Neural progenitor cell (in vitro differentiated cells): ENCODE measurements around the gene CREM. TPM values are rescaled to one million over a fixed set of nuclear protein-coding genes. Genes with fewer than 3 reads are reported as not detected.

Experiments used
- DNase-seq: peaks from one replicate; pipeline ENCODE4 v3.0.0-alpha.2; 2016; ENCODE audit warnings: low spot score
- H2AFZ ChIP-seq: fragments of 200-600 bp; sonication (generic); replicated peaks from 2 replicates; pipeline ENCODE4 v1.6.1; 2016; ENCODE audit warnings: antibody characterized with exemption
- H3F3A ChIP-seq: fragments of 200-600 bp; sonication (generic); 2 replicates; pipeline ENCODE4 v1.6.1; 2016; ENCODE audit warnings: antibody characterized with exemption, low read depth
- H3K27ac ChIP-seq: fragments of 200-600 bp; sonication (generic); 2 replicates; pipeline ENCODE4 v1.5.1; 2016; ENCODE audit warnings: mild to moderate bottlenecking
- H3K27me3 ChIP-seq: fragments of 200-600 bp; sonication (generic); 2 replicates; pipeline ENCODE4 v1.6.1; 2016; ENCODE audit warnings: mild to moderate bottlenecking, moderate library complexity
- H3K36me3 ChIP-seq: fragments of 200-600 bp; sonication (generic); 2 replicates; pipeline ENCODE4 v1.5.1; 2016
- H3K4me1 ChIP-seq: fragments of 200-600 bp; sonication (generic); 2 replicates; pipeline ENCODE4 v1.6.1; 2016; ENCODE audit warnings: mixed run types
- H3K4me2 ChIP-seq: fragments of 200-600 bp; sonication (generic); 2 replicates; pipeline ENCODE4 v1.6.1; 2016
- H3K4me3 ChIP-seq: fragments of 200-600 bp; sonication (generic); 2 replicates; pipeline ENCODE4 v1.5.1; 2016
- H3K79me2 ChIP-seq: fragments of 200-600 bp; sonication (generic); 2 replicates; pipeline ENCODE4 v1.6.1; 2016; ENCODE audit warnings: low read depth
- H3K9ac ChIP-seq: fragments of 200-600 bp; sonication (generic); 2 replicates; pipeline ENCODE4 v1.6.1; 2016
- H3K9me3 ChIP-seq: fragments of 200-600 bp; sonication (generic); 2 replicates; pipeline ENCODE4 v1.5.1; 2016; ENCODE audit warnings: low read depth
- H4K20me1 ChIP-seq: fragments of 200-600 bp; sonication (generic); 2 replicates; pipeline ENCODE4 v1.6.1; 2016; ENCODE audit warnings: low read depth
- H3K27ac Mint-ChIP-seq: 3 replicates; pipeline ENCODE4 v1.8.0; 2021; ENCODE audit warnings: mixed read lengths
- H3K27me3 Mint-ChIP-seq: 2 replicates; pipeline ENCODE4 v1.8.0; 2022; ENCODE audit warnings: low read depth, mild to moderate bottlenecking, inconsistent platforms, moderate library complexity, mixed read lengths; ENCODE audit not compliant: insufficient read depth
- H3K36me3 Mint-ChIP-seq: 3 replicates; pipeline ENCODE4 v1.8.0; 2021; ENCODE audit warnings: mixed read lengths
- H3K4me1 Mint-ChIP-seq: 3 replicates; pipeline ENCODE4 v1.8.0; 2021; ENCODE audit warnings: mixed read lengths
- H3K4me3 Mint-ChIP-seq: 3 replicates; pipeline ENCODE4 v1.8.0; 2021; ENCODE audit warnings: mild to moderate bottlenecking, moderate library complexity, mixed read lengths
- H3K9me3 Mint-ChIP-seq: 3 replicates; pipeline ENCODE4 v1.8.0; 2020; ENCODE audit warnings: mixed read lengths
- CTCF ChIP-seq: fragments of 200-600 bp; sonication (generic); IDR thresholded peaks from 2 replicates; pipeline ENCODE4 v1.5.1; 2017; ENCODE audit warnings: antibody characterized with exemption, mild to moderate bottlenecking
- EZH2 ChIP-seq: fragments of 200-600 bp; sonication (generic); IDR thresholded peaks from 2 replicates; pipeline ENCODE4 v1.6.1; 2017; ENCODE audit warnings: antibody characterized with exemption, mild to moderate bottlenecking, moderate library complexity
- EZH2phosphoT487 ChIP-seq: fragments of 200-600 bp; sonication (generic); IDR thresholded peaks from 2 replicates; pipeline ENCODE4 v1.6.1; 2017; ENCODE audit warnings: antibody characterized with exemption
- total RNA-seq: library from RNA; depleted of rRNA; stranded (reverse); fragments of >200 nt; gene quantifications from 2 replicates; pipeline ENCODE4 v1.2.3, GENCODE V29; 2015; ENCODE audit warnings: low replicate concordance

Gene CREM
- total RNA-seq, 1 donor from 2014 or later: 74.2 TPM

GRCh38 chr10:35091994-35092790 lies 34.5 kb upstream of the CREM start:
- H3K27me3 ChIP-seq: no peaks in the 10 kb centered on the region
- no peak overlapping the region for H3K27ac ChIP-seq
- peaks cover 6% of the 10 kb centered on the region for H4K20me1 ChIP-seq
- no peak overlapping the region for H3K9ac ChIP-seq
- H3K36me3 ChIP-seq: no peaks in the 10 kb centered on the region
- Mint-ChIP-seq H3K27ac (no peak overlapping the region), H3K9me3 (peaks cover 5% of the 10 kb centered on the region), H3K4me3 (no peak overlapping the region), H3K4me1 (peaks cover 20% of the 10 kb centered on the region), H3K36me3 (peaks cover 8% of the 10 kb centered on the region), H3K27me3 (peaks cover 6% of the 10 kb centered on the region)
- H3K4me2 ChIP-seq: no peak overlapping the region
- H2AFZ ChIP-seq: peak overlapping the region; percentile 81
- H3K4me3 ChIP-seq: no peak overlapping the region
- TF ChIP-seq EZH2 (no peak), EZH2phosphoT487 (no peak), CTCF (no peak)
- peaks cover 8% of the 10 kb centered on the region for H3K4me1 ChIP-seq
- H3F3A ChIP-seq: no peaks in the 10 kb centered on the region
- no peak for DNase-seq
- H3K9me3 ChIP-seq: no peaks in the 10 kb centered on the region
- peaks cover 28% of the 10 kb centered on the region for H3K79me2 ChIP-seq

GRCh38 chr10:35092851-35093250 lies 33.8 kb upstream of the CREM start:
- no peak overlapping the region for H3K4me3 Mint-ChIP-seq
- H3K9me3 ChIP-seq: no peaks in the 10 kb centered on the region
- H3K9ac ChIP-seq: no peak overlapping the region
- H3K9me3 Mint-ChIP-seq: peaks cover 5% of the 10 kb centered on the region
- peaks cover 6% of the 10 kb centered on the region for H4K20me1 ChIP-seq
- no peaks in the 10 kb centered on the region for H3K36me3 ChIP-seq
- no peaks in the 10 kb centered on the region for H3F3A ChIP-seq
- H2AFZ ChIP-seq: no peak overlapping the region
- peaks cover 6% of the 10 kb centered on the region for H3K27me3 Mint-ChIP-seq
- H3K4me2 ChIP-seq: no peak overlapping the region
- H3K27ac ChIP-seq: no peak overlapping the region
- peaks cover 2% of the 10 kb centered on the region for H3K36me3 Mint-ChIP-seq
- H3K4me3 ChIP-seq: no peak overlapping the region
- no peak for TF ChIP-seq EZH2
- TF ChIP-seq CTCF: no peak
- TF ChIP-seq EZH2phosphoT487: no peak
- DNase-seq: no peak
- peaks cover 8% of the 10 kb centered on the region for H3K4me1 ChIP-seq
- no peaks in the 10 kb centered on the region for H3K27me3 ChIP-seq
- H3K27ac Mint-ChIP-seq: no peak overlapping the region
- peaks cover 20% of the 10 kb centered on the region for H3K4me1 Mint-ChIP-seq
- peaks cover 22% of the 10 kb centered on the region for H3K79me2 ChIP-seq

GRCh38 chr10:35096312-35096711 lies 30.3 kb upstream of the CREM start:
- no peaks in the 10 kb centered on the region for H4K20me1 ChIP-seq
- no peak overlapping the region for H3K27ac ChIP-seq
- peaks cover under 1% of the 10 kb centered on the region for H3K4me1 Mint-ChIP-seq
- H3F3A ChIP-seq: no peaks in the 10 kb centered on the region
- H3K27me3 Mint-ChIP-seq: peaks cover 3% of the 10 kb centered on the region
- H3K9ac ChIP-seq: no peak overlapping the region
- no peaks in the 10 kb centered on the region for H3K4me1 ChIP-seq
- H3K9me3 ChIP-seq: no peaks in the 10 kb centered on the region
- no peak for DNase-seq
- no peaks in the 10 kb centered on the region for H3K79me2 ChIP-seq
- H3K27me3 ChIP-seq: no peaks in the 10 kb centered on the region
- H3K4me3 Mint-ChIP-seq: no peak overlapping the region
- H3K27ac Mint-ChIP-seq: no peak overlapping the region
- H3K9me3 Mint-ChIP-seq: peaks cover 5% of the 10 kb centered on the region
- no peaks in the 10 kb centered on the region for H3K36me3 Mint-ChIP-seq
- H3K4me2 ChIP-seq: no peak overlapping the region
- no peak overlapping the region for H2AFZ ChIP-seq
- H3K4me3 ChIP-seq: no peak overlapping the region
- no peak for TF ChIP-seq EZH2phosphoT487
- no peak for TF ChIP-seq EZH2
- no peak for TF ChIP-seq CTCF
- no peaks in the 10 kb centered on the region for H3K36me3 ChIP-seq
